Stimulated activated CD8-positive, alpha-beta memory T cell treated with anti-CD3 and anti-CD28 coated beads, Interleukin-15, amount 100 ng/mL, for 1 hour (primary cell): ENCODE results near the gene RPH3AL.
"Not testable (repeated sequence)": the region's sequence is repeated elsewhere in the genome, so short reads cannot be mapped to it uniquely, and the experiment has no call there.

ENCODE experiments used
- DNase-seq: peaks from one replicate; pipeline ENCODE4 v3.0.0-alpha.2; 2020; ENCODE audit warnings: low read depth

The RPH3AL gene

DNA sequence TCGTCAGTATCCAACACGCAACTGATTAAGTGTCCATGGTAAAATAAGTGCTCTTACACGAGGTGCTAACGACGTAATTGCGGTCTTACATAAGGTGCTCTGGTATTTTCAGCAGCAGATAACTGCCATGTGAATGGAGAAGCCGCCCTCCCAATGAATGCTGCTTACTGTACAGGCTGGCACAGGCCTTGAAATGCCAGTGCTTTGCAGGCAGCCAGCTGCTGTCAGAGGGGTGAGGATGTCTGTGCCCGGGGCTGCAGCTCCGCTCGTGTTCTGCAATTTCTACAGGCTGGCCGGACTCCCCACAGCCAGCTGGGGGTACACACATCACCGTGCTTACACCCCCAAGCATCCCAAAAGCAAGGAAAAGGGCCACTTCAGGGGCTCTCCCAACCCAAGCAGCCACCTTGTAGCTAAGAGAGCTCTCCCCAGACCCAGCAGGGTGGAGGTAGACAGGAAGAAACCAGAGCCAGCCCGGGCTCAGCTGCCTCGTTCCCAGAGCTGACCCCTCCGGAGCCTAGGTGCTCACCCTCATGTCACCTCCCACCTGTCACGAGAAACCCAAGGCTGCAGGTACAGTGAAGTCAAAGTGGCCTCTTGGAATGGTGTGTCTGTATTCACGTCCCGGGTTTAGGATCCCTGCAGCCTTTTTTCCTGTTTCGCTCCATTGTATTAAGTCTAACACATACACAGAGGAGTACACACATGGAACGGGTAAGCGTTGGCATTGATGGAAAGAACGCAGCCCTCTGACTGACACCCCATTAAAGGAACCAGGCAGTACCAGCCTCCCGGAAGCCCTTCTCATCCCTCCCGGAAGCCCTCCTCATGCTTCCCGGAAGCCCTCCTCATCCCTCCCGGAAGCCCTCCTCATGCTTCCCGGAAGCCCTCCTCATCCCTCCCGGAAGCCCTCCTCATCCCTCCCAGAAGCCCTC, 27.2 kb upstream of the RPH3AL start:
- no peak for DNase-seq

- DNase-seq = no peak
Observed at GRCh38 chr17:378068-378467, 25.5 kb upstream of the RPH3AL start.

GRCh38 chr17:376936-377863, 24.6 kb upstream of the RPH3AL start:
- no peak for DNase-seq

GRCh38 chr17:373613-374230, 21.1 kb upstream of the RPH3AL start:
- DNase-seq = no peak

- DNase-seq = no peak
Observed at GRCh38 chr17:372157-373152, 19.8 kb upstream of the RPH3AL start.

- no peak for DNase-seq
Observed at GRCh38 chr17:371583-371982, 19.0 kb upstream of the RPH3AL start.

DNA sequence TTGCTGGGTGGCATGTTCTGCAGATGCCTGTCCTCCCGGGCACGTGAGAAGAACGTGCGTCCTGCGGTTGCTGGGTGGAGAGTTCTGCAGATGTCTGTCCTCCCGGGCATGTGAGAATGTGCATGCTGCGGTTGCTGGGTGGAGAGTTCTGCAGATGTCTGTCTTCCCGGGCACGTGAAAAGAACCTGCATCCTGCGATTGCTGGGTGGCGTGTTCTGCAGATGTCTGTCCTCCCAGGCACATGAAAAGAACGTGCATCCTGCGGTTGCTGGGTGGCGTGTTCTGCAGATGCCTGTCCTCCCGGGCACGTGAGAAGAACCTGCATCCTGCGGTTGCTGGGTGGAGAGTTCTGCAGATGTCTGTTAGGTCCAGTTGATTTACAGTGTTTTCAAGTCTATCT, 15.0 kb upstream of the RPH3AL start:
- not testable (repeated sequence) for DNase-seq

DNA sequence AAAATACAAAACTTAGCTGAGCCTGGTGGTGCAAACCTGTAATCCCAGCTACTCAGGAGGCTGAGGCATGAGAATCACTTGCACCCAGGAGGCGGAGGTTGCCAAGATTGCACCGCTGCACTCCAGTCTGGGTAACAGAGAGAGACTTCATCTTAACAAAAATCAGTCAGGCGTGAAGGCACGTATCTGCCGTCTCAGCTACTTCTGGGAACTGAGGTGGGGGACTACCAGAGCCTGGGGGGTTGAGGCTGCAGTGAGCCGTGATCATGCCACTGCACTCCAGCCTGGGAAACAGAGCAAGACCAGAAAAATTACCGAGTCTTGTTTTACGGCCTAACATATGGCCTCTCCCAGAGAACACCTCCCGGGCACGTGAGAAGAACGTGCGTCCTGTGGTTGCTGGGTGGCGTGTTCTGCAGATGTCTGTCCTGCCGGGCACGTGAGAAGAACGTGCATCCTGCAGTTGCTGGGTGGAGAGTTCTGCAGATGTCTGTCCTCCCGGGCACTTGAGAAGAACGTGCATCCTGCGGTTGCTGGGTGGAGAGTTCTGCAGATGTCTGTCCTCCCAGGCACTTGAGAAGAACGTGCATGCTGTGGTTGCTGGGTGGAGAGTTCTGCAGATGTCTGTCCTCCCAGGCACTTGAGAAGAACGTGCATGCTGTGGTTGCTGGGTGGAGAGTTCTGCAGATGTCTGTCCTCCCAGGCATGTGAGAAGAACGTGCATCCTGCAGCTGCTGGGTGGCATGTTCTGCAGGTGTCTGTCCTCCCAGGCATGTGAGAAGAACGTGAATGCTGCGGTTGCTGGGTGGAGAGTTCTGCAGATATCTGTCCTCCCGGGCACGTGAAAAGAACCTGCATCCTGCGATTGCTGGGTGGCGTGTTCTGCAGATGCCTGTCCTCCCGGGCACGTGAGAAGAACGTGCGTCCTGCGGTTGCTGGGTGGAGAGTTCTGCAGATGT, 14.3 kb upstream of the RPH3AL start:
- DNase-seq = not testable (repeated sequence)

GRCh38 chr17:364766-365165, 12.2 kb upstream of the RPH3AL start:
- no peak for DNase-seq

DNA sequence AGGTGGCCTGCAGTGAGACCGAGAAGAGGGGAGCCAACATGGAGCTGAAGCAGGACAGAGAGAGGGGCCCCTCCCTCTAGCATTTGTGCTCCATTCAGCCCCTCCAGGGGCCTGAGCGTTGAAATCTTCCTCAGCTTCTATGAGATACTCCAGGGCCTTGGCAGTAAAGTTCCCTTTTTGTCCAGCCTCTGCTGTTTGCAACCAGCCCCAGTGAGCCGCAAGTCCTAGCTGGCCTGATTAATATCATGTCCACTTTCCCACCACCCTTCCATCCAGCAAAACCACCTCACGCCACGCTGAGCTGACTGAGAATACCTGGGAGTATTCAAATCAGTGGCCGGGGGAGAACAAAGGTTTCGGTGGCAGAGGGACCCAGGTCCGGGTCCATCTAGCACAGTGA, 11.7 kb upstream of the RPH3AL start:
- DNase-seq = no peak

GRCh38 chr17:362721-363120, 10.1 kb upstream of the RPH3AL start:
- no peak for DNase-seq

DNA sequence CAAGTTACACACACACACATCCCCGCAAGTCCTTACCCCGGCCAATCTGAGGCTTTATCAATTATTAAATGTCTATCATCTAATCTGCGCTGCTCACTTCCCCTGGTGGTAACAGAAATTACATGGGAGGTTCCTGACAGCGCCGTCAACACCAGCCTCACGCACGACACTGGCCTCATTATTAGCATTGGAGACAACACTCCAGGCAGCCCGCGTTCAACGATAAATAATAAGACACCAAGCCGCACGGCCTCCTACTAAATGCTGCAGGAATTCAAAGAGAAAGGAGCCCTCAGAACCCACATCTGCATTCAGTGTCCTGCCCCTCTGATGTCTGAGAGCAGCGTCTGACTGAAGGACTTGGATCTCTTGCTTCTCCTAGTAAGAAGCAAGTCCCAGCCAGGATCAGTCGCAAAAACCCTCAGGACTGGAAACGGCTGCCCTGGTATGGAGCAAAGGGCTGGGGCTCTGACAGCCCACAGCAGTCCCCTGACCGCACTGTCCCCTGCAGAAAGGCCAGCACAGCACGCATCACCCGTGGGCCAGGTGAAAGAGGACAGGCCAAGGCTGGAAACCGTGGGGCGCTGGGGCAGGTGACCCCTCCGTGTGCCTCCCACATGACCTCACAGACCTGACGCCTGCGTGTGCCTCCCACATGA, 7.6 kb upstream of the RPH3AL start:
- no peak for DNase-seq

DNA sequence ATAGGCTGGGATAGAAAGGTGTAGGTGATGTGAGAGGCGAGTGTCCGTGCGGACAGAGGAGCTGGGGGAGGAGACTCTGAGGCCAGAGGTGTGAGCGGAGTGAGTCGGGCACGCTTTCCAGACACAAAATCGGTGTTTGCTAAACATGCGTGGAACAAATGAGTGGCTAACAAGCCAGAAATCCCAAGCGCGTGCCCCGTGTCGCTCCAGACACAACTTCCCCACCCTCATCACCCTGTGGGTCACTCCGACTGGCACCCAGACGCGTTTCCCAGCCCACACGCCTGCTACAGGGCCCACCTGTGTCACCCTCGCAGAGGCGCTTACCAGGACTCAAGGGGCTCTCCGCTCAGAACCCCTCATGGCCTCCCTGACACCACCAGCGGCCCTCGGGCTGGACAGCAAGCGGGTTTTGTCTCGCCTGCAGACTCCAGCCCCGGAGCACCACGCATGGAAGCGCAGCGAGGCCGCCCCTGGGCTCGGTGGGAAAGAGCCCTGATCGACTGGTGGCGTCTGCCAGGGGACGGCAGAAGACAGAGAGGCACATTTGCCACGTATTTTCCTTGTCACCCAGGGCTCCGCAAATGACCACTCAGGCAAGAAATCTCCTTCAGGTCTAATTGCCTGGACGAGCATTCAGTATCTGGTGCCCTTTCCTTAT, 6.0 kb upstream of the RPH3AL start:
- DNase-seq = no peak

DNA sequence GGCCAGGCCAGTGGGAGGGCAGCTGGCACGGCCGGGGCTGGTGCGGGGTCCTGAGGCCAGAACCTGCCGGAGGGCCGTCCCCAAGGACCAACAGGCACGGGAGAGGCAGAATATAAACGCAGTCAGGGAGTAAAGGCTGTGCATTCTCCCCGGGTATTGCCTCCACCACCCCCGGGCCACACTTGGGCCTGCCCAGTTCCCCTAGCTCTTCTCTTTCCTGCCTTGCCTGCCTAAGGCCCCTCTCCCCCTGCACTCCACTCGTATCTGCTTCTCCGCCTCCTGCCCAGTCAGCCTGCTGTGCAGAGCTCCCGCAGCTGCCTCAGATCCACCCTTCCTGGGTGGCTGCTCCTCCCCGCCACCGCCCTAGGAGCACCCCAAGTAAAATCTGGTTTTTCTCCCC, 5.0 kb upstream of the RPH3AL start:
- no peak for DNase-seq

DNA sequence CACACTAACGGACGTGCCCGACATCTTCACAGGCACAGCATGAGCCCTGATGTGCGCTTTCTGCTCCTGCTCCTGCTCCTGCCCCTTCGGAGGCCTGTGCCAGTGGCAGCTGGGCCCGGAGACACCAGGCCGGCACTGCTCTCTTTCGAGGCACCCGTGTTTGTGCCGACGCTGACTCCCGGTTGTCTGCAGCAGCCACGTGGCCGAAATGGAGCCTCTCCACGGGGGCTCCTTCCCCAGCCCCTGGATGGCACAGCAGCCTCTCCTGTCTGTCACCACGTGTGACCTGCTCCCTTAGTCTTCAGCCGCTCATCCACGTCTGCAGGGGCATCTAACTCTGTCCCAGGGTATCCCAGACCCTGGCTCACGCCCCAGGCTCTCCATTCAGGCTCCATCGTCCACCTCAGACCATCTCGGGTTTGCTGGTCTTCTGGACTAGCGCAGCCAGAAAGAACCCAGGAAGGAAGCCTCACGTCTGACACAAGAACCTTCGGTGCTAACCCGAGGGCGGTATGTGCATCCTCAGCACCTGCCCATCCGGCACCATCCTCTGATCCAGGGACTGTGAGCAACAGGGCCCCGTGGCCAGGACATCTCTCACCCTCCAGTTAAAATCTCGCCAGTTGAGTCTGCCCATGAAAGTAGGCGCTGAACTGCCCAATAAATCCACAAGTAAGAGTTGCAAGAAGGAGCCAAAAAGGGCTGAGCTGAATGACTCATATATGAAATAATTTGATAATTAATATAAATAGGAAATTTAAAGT, 4.2 kb upstream of the RPH3AL start:
- DNase-seq = no peak

DNA sequence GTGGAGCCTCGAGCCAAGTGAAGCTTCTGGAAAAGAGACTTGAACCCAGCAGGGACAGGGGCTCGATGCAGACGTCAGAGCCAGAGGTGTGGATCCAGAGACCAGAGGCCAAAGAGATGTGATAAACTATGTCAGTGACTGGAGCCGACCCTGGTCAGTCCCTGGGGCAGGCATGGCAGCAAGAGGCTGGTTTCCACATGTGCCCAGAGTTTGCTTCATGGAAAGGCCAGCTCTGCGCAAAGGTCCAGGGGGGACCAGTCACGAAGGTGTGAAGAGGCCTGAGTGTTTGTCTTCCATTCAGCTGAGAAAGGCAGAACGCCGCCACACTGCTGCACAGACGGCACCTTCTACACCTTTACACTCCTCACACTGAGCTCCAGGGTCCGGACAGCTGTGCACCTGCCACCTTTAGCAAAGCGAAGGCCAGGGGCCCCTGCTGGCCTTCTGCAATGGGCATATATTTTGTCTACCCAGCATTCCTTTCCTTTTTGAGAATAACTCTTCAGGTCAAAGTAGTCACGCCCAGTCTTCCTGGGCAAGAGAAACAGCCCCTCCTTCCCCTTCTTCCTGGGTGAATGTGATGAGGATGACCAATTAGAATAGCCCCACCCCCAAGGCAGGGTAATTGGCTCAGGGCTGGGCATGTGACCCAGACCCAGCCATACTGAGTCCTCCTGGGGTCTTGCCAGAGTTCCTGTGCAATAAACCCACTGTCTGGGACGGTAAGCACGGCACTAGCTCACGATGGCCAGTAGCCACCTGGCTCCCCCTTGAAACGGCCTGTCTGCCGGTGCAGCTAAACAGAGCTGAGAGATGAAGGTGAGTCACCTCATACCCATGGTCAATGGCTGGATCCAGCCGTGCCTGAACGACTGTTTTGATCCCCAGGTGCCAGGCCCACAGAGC, 2.3 kb upstream of the RPH3AL start:
- DNase-seq = no peak

- no peak for DNase-seq
Observed at GRCh38 chr17:353838-354234, 1.2 kb upstream of the RPH3AL start.
